PFSK-1 (cell line): ENCODE results near the gene NPAS2.

ENCODE experiments used
- FOXP2 ChIP-seq: optimal IDR thresholded peaks from 2 replicates; pipeline ENCODE3; 2011; ENCODE audit warnings: borderline replicate concordance, control low read depth, inconsistent platforms; ENCODE audit not compliant: insufficient read depth; ENCODE audit errors: extremely low read length, extremely low read depth
- POLR2AphosphoS5 ChIP-seq: IDR thresholded peaks from 2 replicates; pipeline ENCODE4 v1.6.1; 2012; ENCODE audit warnings: low read depth, mild to moderate bottlenecking, control low read depth, low read length, moderate library complexity
- REST ChIP-seq, 2 experiments: IDR thresholded peaks; 2 replicates each; pipeline versions ENCODE4 v1.6.1 to v1.8.0; 2011 to 2012; ENCODE audit warnings: low read depth in 2 of 2, low read length in 2 of 2, control low read depth in 1 of 2, inconsistent platforms in 1 of 2, mild to moderate bottlenecking in 1 of 2, moderate library complexity in 1 of 2; ENCODE audit not compliant: insufficient read depth in 1 of 2
- SIN3A ChIP-seq: IDR thresholded peaks from 2 replicates; pipeline ENCODE4 v1.6.1; 2012; ENCODE audit warnings: mild to moderate bottlenecking, low read length, moderate library complexity, borderline replicate concordance; ENCODE audit not compliant: insufficient read depth
- TAF1 ChIP-seq: IDR thresholded peaks from 2 replicates; pipeline ENCODE4 v1.6.1; 2012; ENCODE audit warnings: low read length, control low read depth, borderline replicate concordance; ENCODE audit not compliant: insufficient read depth

NPAS2 gene

GRCh38 chr2:100940240-100940639, 120.3 kb downstream of the NPAS2 start:
- no peak for TF ChIP-seq FOXP2
- no peak for TF ChIP-seq TAF1

GRCh38 chr2:100940766-100941645, 121.1 kb downstream of the NPAS2 start:
- TF ChIP-seq POLR2AphosphoS5 (no peak), REST (IDR thresholded peaks at IDR 0.05; ENCODE audit: insufficient read depth in 1 of 2, low read depth in 2 of 2, low read length in 2 of 2) (no peak), SIN3A (no peak), FOXP2 (no peak), TAF1 (no peak)

- TF ChIP-seq REST (IDR thresholded peaks at IDR 0.05; ENCODE audit: insufficient read depth in 1 of 2, low read depth in 2 of 2, low read length in 2 of 2) (no peak), FOXP2 (no peak), POLR2AphosphoS5 (no peak), SIN3A (no peak), TAF1 (no peak)
Measured at GRCh38 chr2:100941646-100942240, 121.8 kb downstream of the NPAS2 start.

- no peak for TF ChIP-seq REST (IDR thresholded peaks at IDR 0.05; ENCODE audit: insufficient read depth in 1 of 2, low read depth in 2 of 2, low read length in 2 of 2)
- no peak for TF ChIP-seq TAF1
- no peak for TF ChIP-seq POLR2AphosphoS5
- TF ChIP-seq SIN3A, result no peak
- no peak for TF ChIP-seq FOXP2
Measured at GRCh38 chr2:100944617-100945432, 124.9 kb downstream of the NPAS2 start.

GRCh38 chr2:100945433-100945740, 125.4 kb downstream of the NPAS2 start:
- TF ChIP-seq SIN3A (no peak), REST (IDR thresholded peaks at IDR 0.05; ENCODE audit: insufficient read depth in 1 of 2, low read depth in 2 of 2, low read length in 2 of 2) (no peak), POLR2AphosphoS5 (no peak), TAF1 (no peak), FOXP2 (no peak)
